Keratinocyte (primary cell): ENCODE results near the gene TRIM69.

ENCODE experiments used
- EZH2 ChIP-seq: IDR thresholded peaks from one replicate; pipeline ENCODE4 v1.6.1; 2012; ENCODE audit warnings: inconsistent platforms, mild to moderate bottlenecking, low read length, moderate library complexity
- TF ChIP-seq, protein P1 (sequence below), 3 experiments: IDR thresholded peaks in 1 of 3; conservative IDR thresholded peaks in 1 of 3; optimal IDR thresholded peaks in 1 of 3; 2 replicates in 2 of 3; 3 replicates in 1 of 3; pipeline versions ENCODE3 to v1.5.1; 2011; ENCODE audit warnings: low read length in 3 of 3, mild to moderate bottlenecking in 3 of 3, moderate library complexity in 2 of 3, control low read depth in 1 of 3, inconsistent platforms in 1 of 3; ENCODE audit not compliant: insufficient read depth in 2 of 3; ENCODE audit errors: extremely low read depth in 1 of 3

DNA sequence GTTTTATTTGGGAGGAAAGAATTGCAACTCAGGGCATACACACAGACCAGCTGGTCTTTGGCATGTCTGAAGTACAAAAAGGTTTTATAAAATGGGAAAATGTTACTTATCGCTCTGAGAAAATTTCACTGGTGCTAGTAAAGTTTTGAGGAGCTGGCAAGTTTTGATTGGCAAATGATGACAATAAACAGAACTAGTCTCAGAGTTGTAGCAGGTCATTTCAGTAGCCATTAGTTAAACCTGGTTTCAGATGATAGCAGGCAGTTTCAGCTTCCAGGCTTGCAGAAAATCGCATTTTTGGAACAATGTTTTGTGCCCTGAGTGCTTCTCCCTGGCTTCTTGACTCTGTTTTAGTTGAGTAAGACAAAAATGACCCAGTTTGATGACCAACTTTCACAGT, 14.3 kb upstream of the TRIM69 start:
- TF ChIP-seq, protein P1, sequence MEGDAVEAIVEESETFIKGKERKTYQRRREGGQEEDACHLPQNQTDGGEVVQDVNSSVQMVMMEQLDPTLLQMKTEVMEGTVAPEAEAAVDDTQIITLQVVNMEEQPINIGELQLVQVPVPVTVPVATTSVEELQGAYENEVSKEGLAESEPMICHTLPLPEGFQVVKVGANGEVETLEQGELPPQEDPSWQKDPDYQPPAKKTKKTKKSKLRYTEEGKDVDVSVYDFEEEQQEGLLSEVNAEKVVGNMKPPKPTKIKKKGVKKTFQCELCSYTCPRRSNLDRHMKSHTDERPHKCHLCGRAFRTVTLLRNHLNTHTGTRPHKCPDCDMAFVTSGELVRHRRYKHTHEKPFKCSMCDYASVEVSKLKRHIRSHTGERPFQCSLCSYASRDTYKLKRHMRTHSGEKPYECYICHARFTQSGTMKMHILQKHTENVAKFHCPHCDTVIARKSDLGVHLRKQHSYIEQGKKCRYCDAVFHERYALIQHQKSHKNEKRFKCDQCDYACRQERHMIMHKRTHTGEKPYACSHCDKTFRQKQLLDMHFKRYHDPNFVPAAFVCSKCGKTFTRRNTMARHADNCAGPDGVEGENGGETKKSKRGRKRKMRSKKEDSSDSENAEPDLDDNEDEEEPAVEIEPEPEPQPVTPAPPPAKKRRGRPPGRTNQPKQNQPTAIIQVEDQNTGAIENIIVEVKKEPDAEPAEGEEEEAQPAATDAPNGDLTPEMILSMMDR (optimal IDR thresholded peaks at IDR 0.05 in 1 of 3, IDR thresholded peaks at IDR 0.05 in 1 of 3, conservative IDR thresholded peaks at IDR 0.05 in 1 of 3; ENCODE audit: extremely low read depth in 1 of 3, insufficient read depth in 2 of 3, low read length in 3 of 3) = no peak
- TF ChIP-seq EZH2 = no peak
